GM10266 (cell line): Measurements from ENCODE around the gene ERMN.
"Not testable (repeated sequence)": the region's sequence is repeated elsewhere in the genome, so short reads cannot be mapped to it uniquely, and the experiment has no call there.

ENCODE experiments used
- DNase-seq: peaks from one replicate; pipeline ENCODE4 v3.0.0; 2012; ENCODE audit errors: extremely low spot score
- CTCF ChIP-seq: IDR thresholded peaks from 2 replicates; pipeline ENCODE4 v1.5.1; 2012; ENCODE audit warnings: mild to moderate bottlenecking, low read depth; ENCODE audit not compliant: control insufficient read depth, insufficient read depth; ENCODE audit errors: missing control alignments

The ERMN gene

GRCh38 chr2:157325786-157326185 lies at the start of gene ERMN:
Gene ERMN (minus strand): TSS chr2:157325824. CDS start chr2:157325642, 182 bp downstream.
- no peak for DNase-seq
- no peak for TF ChIP-seq CTCF

GRCh38 chr2:157375384-157375783 lies 49.8 kb upstream of the ERMN start:
- DNase-seq, result no peak
- TF ChIP-seq CTCF, result no peak

GRCh38 chr2:157368508-157368907 lies 42.9 kb upstream of the ERMN start:
- DNase-seq, result not testable (repeated sequence)

GRCh38 chr2:157367704-157368103 lies 42.1 kb upstream of the ERMN start:
- no peak for DNase-seq
- no peak for TF ChIP-seq CTCF

- peak; percentile 25 for DNase-seq
- TF ChIP-seq CTCF, result no peak
These were observed 38.8 kb upstream of the ERMN start for GRCh38 chr2:157364257-157364974.

- TF ChIP-seq CTCF, result no peak
- peak; percentile 21 for DNase-seq
These were observed 38.0 kb upstream of the ERMN start for GRCh38 chr2:157363612-157364101.

GRCh38 chr2:157362627-157363026 lies 37.0 kb upstream of the ERMN start:
- no peak for DNase-seq
- no peak for TF ChIP-seq CTCF
